Trophoblast cell (in vitro differentiated cells and primary cell): ENCODE data around the gene TMEM50A.
"Not testable (repeated sequence)": the region's sequence is repeated elsewhere in the genome, so short reads cannot be mapped to it uniquely, and the experiment has no call there.

Experiments used
- DNase-seq, 2 donors: peaks; one replicate each; pipeline ENCODE4 v3.0.0-alpha.2; 2016
- H2AFZ ChIP-seq: 2 replicates; pipeline ENCODE4 v1.6.1; 2013; ENCODE audit warnings: low read length, moderate library complexity, mild to moderate bottlenecking; ENCODE audit not compliant: insufficient read depth, poor library complexity
- H2AK5ac ChIP-seq: 2 replicates; pipeline ENCODE4 v1.6.1; 2013; ENCODE audit warnings: mild to moderate bottlenecking, low read length
- H2BK120ac ChIP-seq: 2 replicates; pipeline ENCODE4 v1.6.1; 2013; ENCODE audit warnings: low read length, mild to moderate bottlenecking, moderate library complexity; ENCODE audit not compliant: insufficient read depth, poor library complexity
- H2BK12ac ChIP-seq: 2 replicates; pipeline ENCODE4 v1.6.1; 2013; ENCODE audit warnings: mild to moderate bottlenecking, low read length, moderate library complexity
- H2BK5ac ChIP-seq: 2 replicates; pipeline ENCODE4 v1.6.1; 2013; ENCODE audit warnings: low read length, low read depth, moderate library complexity, mild to moderate bottlenecking; ENCODE audit not compliant: poor library complexity
- H3K14ac ChIP-seq: 2 replicates; pipeline ENCODE4 v1.6.1; 2013; ENCODE audit warnings: mild to moderate bottlenecking, low read length
- H3K18ac ChIP-seq: 2 replicates; pipeline ENCODE4 v1.6.1; 2013; ENCODE audit warnings: mild to moderate bottlenecking, low read length
- H3K23ac ChIP-seq: 2 replicates; pipeline ENCODE4 v1.6.1; 2013; ENCODE audit warnings: low read length
- H3K27ac ChIP-seq: 2 replicates; pipeline ENCODE4 v1.5.1; 2013; ENCODE audit warnings: low read depth, mild to moderate bottlenecking, inconsistent platforms, low read length, moderate library complexity
- H3K27me3 ChIP-seq: 2 replicates; pipeline ENCODE4 v1.6.1; 2013; ENCODE audit warnings: inconsistent platforms, mild to moderate bottlenecking, low read length, moderate library complexity; ENCODE audit not compliant: insufficient read depth
- H3K36me3 ChIP-seq, 2 experiments: 1 replicate in 1 of 2; 2 replicates in 1 of 2; pipeline ENCODE4 v1.6.1; 2013; ENCODE audit warnings: low read length in 2 of 2, mild to moderate bottlenecking in 2 of 2, moderate library complexity in 1 of 2; ENCODE audit not compliant: insufficient read depth in 2 of 2, control insufficient read depth in 1 of 2
- H3K4ac ChIP-seq: 2 replicates; pipeline ENCODE4 v1.6.1; 2013; ENCODE audit warnings: low read depth, mild to moderate bottlenecking, low read length, moderate library complexity
- H3K4me1 ChIP-seq, 2 experiments: 1 replicate in 1 of 2; 2 replicates in 1 of 2; pipeline ENCODE4 v1.6.1; 2013; ENCODE audit warnings: low read length in 2 of 2, mild to moderate bottlenecking in 2 of 2, moderate library complexity in 1 of 2; ENCODE audit not compliant: insufficient read depth in 2 of 2, control insufficient read depth in 1 of 2
- H3K4me2 ChIP-seq: 2 replicates; pipeline ENCODE4 v1.6.1; 2013; ENCODE audit warnings: inconsistent platforms, mild to moderate bottlenecking, low read length, moderate library complexity
- H3K4me3 ChIP-seq: 2 replicates; pipeline ENCODE4 v1.5.1; 2013; ENCODE audit warnings: mild to moderate bottlenecking, low read depth, low read length, inconsistent platforms
- H3K79me1 ChIP-seq: one replicate; pipeline ENCODE4 v1.6.1; 2013; ENCODE audit warnings: low read length
- H3K79me2 ChIP-seq: 2 replicates; pipeline ENCODE4 v1.6.1; 2013; ENCODE audit warnings: low read length, mild to moderate bottlenecking; ENCODE audit not compliant: control insufficient read depth, insufficient read depth, poor library complexity
- H3K9ac ChIP-seq: 2 replicates; pipeline ENCODE4 v1.6.1; 2013; ENCODE audit warnings: mild to moderate bottlenecking, low read length
- H3K9me3 ChIP-seq: 2 replicates; pipeline ENCODE4 v1.6.1; 2013; ENCODE audit warnings: low read depth, mild to moderate bottlenecking, control low read depth, inconsistent platforms, low read length; ENCODE audit not compliant: insufficient read depth
- H4K12ac ChIP-seq: 2 replicates; pipeline ENCODE4 v1.6.1; 2013; ENCODE audit warnings: low read depth, mild to moderate bottlenecking, low read length, moderate library complexity
- H4K8ac ChIP-seq: 2 replicates; pipeline ENCODE4 v1.6.1; 2013; ENCODE audit warnings: low read depth, mild to moderate bottlenecking, low read length, moderate library complexity
- H4K91ac ChIP-seq: one replicate; pipeline ENCODE4 v1.6.1; 2013; ENCODE audit warnings: low read depth, mild to moderate bottlenecking, low read length, moderate library complexity
- WGBS: extraction: QIAGEN DNeasy Blood & Tissue Kit; methylation state at CpG from one replicate; pipeline ENCODE4 v1.1.7; 2013; ENCODE audit warnings: missing lambda C conversion rate; ENCODE audit not compliant: insufficient read length, insufficient coverage; ENCODE audit errors: extremely low coverage; 5-methylcytosine and 5-hydroxymethylcytosine counted together

TMEM50A gene

GRCh38 chr1:25392841-25393240 is 54.7 kb downstream of the TMEM50A start:
- H3K79me1 ChIP-seq: no peaks in the 10 kb centered on the region
- no peak overlapping the region for H4K12ac ChIP-seq
- no peak overlapping the region for H3K27ac ChIP-seq
- H2AFZ ChIP-seq: no peak overlapping the region
- H3K9me3 ChIP-seq: no peaks in the 10 kb centered on the region
- no peak overlapping the region for H3K4me2 ChIP-seq
- peak in 1 of 2 donors; percentile 72 for DNase-seq
- H3K14ac ChIP-seq: no peak overlapping the region
- H2BK12ac ChIP-seq: no peak overlapping the region
- H4K8ac ChIP-seq: no peak overlapping the region
- no peaks in the 10 kb centered on the region for H3K27me3 ChIP-seq
- no peak overlapping the region for H2BK5ac ChIP-seq
- no peak overlapping the region for H3K4ac ChIP-seq
- H3K9ac ChIP-seq: no peak overlapping the region
- no peaks in the 10 kb centered on the region for H3K36me3 ChIP-seq
- no CpG with 5 or more reads among the region's 6 CpGs for WGBS
- H2BK120ac ChIP-seq: no peak overlapping the region
- no peak overlapping the region for H3K23ac ChIP-seq
- no peaks in the 10 kb centered on the region for H3K4me1 ChIP-seq
- no peak overlapping the region for H4K91ac ChIP-seq
- H3K4me3 ChIP-seq: no peak overlapping the region
- H2AK5ac ChIP-seq: no peak overlapping the region
- no peak overlapping the region for H3K18ac ChIP-seq
- H3K79me2 ChIP-seq: no peaks in the 10 kb centered on the region

- H4K8ac ChIP-seq, H2BK120ac ChIP-seq, H3K4me3 ChIP-seq, H3K4me1 ChIP-seq, H3K27me3 ChIP-seq, H3K14ac ChIP-seq, H2AFZ ChIP-seq, H3K36me3 ChIP-seq, H3K23ac ChIP-seq, H3K79me2 ChIP-seq, H3K27ac ChIP-seq, H2AK5ac ChIP-seq, H3K9ac ChIP-seq, H3K9me3 ChIP-seq, H3K4me2 ChIP-seq, H2BK5ac ChIP-seq, H4K91ac ChIP-seq, H3K4ac ChIP-seq, H4K12ac ChIP-seq, H3K18ac ChIP-seq, H2BK12ac ChIP-seq, H3K79me1 ChIP-seq: not testable (repeated sequence)
- no CpG with 5 or more reads among the region's 10 CpGs for WGBS
- DNase-seq: peak in 1 of 2 donors; percentile 22
Observed at GRCh38 chr1:25397549-25397948, 59.4 kb downstream of the TMEM50A start.

- not testable (repeated sequence) for H4K8ac ChIP-seq, H2BK5ac ChIP-seq, DNase-seq, H3K79me1 ChIP-seq, H3K23ac ChIP-seq, H3K4me2 ChIP-seq, H3K9me3 ChIP-seq, H3K27ac ChIP-seq, H2BK12ac ChIP-seq, H3K36me3 ChIP-seq, H3K79me2 ChIP-seq, H2AK5ac ChIP-seq, H3K9ac ChIP-seq, H3K14ac ChIP-seq, H3K4me1 ChIP-seq, H3K27me3 ChIP-seq, H4K12ac ChIP-seq, H3K4me3 ChIP-seq, H2BK120ac ChIP-seq, H2AFZ ChIP-seq, H3K18ac ChIP-seq, H4K91ac ChIP-seq, H3K4ac ChIP-seq
- no CpG with 5 or more reads among the region's 2 CpGs for WGBS
Observed at GRCh38 chr1:25398079-25398478, 59.9 kb downstream of the TMEM50A start.

- H4K12ac ChIP-seq, H3K23ac ChIP-seq, H4K91ac ChIP-seq, H3K4me2 ChIP-seq, H2AFZ ChIP-seq, H2BK5ac ChIP-seq, H3K14ac ChIP-seq, H3K4me3 ChIP-seq, H3K18ac ChIP-seq, H3K9me3 ChIP-seq, H3K4me1 ChIP-seq, H2BK12ac ChIP-seq, DNase-seq, H3K79me1 ChIP-seq, H3K36me3 ChIP-seq, H2AK5ac ChIP-seq, H2BK120ac ChIP-seq, H3K27me3 ChIP-seq, H4K8ac ChIP-seq, H3K4ac ChIP-seq, H3K9ac ChIP-seq, H3K27ac ChIP-seq, H3K79me2 ChIP-seq: not testable (repeated sequence)
- no CpG with 5 or more reads among the region's 8 CpGs for WGBS
Observed at GRCh38 chr1:25402947-25403803, 65.0 kb downstream of the TMEM50A start.
